Sigmoid colon (tissue), 4 donors: Measurements from ENCODE around the gene FCN2.

Source experiments
- POLR2A ChIP-seq, 2 donors: fragments of 450-650 bp; IDR thresholded peaks; one replicate each; pipeline ENCODE4 v1.6.1; 2016; ENCODE audit warnings: antibody characterized with exemption in 2 of 2, mild to moderate bottlenecking in 2 of 2, moderate library complexity in 2 of 2
- POLR2AphosphoS5 ChIP-seq, 4 donors: sonication (generic); formaldehyde crosslinking; IDR thresholded peaks; one replicate each; pipeline ENCODE4 v1.6.1; 2017; ENCODE audit warnings: antibody characterized with exemption in 4 of 4
- TF ChIP-seq, protein P1 (sequence below), 4 experiments: fragments of 450-650 bp in 3 of 4; fragments of 200-600 bp in 1 of 4; IDR thresholded peaks; one replicate each; pipeline ENCODE4 v1.5.1; 2016 to 2019; ENCODE audit warnings: antibody characterized with exemption in 4 of 4, mild to moderate bottlenecking in 3 of 4, moderate library complexity in 2 of 4

GRCh38 chr9:134858051-134858841 lies 22.4 kb upstream of the FCN2 start:
- TF ChIP-seq POLR2AphosphoS5 (IDR thresholded peaks at IDR 0.05) (no peak), POLR2A (IDR thresholded peaks at IDR 0.05) (no peak)
- TF ChIP-seq, protein P1, sequence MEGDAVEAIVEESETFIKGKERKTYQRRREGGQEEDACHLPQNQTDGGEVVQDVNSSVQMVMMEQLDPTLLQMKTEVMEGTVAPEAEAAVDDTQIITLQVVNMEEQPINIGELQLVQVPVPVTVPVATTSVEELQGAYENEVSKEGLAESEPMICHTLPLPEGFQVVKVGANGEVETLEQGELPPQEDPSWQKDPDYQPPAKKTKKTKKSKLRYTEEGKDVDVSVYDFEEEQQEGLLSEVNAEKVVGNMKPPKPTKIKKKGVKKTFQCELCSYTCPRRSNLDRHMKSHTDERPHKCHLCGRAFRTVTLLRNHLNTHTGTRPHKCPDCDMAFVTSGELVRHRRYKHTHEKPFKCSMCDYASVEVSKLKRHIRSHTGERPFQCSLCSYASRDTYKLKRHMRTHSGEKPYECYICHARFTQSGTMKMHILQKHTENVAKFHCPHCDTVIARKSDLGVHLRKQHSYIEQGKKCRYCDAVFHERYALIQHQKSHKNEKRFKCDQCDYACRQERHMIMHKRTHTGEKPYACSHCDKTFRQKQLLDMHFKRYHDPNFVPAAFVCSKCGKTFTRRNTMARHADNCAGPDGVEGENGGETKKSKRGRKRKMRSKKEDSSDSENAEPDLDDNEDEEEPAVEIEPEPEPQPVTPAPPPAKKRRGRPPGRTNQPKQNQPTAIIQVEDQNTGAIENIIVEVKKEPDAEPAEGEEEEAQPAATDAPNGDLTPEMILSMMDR (IDR thresholded peaks at IDR 0.05): no peak
